ENCODE data around the gene RBM18. TPM values are rescaled to one million over a fixed set of nuclear protein-coding genes. Genes with fewer than 3 reads are reported as not detected.

RBM18 gene
- total RNA-seq, 1 donor from 2014 or later, result 63.8 TPM

GRCh38 chr9:122261469-122261881 lies 3.2 kb downstream of the RBM18 start:
- TF ChIP-seq, protein P1, sequence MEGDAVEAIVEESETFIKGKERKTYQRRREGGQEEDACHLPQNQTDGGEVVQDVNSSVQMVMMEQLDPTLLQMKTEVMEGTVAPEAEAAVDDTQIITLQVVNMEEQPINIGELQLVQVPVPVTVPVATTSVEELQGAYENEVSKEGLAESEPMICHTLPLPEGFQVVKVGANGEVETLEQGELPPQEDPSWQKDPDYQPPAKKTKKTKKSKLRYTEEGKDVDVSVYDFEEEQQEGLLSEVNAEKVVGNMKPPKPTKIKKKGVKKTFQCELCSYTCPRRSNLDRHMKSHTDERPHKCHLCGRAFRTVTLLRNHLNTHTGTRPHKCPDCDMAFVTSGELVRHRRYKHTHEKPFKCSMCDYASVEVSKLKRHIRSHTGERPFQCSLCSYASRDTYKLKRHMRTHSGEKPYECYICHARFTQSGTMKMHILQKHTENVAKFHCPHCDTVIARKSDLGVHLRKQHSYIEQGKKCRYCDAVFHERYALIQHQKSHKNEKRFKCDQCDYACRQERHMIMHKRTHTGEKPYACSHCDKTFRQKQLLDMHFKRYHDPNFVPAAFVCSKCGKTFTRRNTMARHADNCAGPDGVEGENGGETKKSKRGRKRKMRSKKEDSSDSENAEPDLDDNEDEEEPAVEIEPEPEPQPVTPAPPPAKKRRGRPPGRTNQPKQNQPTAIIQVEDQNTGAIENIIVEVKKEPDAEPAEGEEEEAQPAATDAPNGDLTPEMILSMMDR (IDR thresholded peaks at IDR 0.05), result no peak
- H3K27me3 ChIP-seq, result no peaks in the 10 kb centered on the region
- H3K9me3 ChIP-seq, result no peaks in the 10 kb centered on the region
- peak overlapping the region in 1 of 2 donors; percentile 28 for H3K27ac ChIP-seq
- H3K4me3 ChIP-seq, result no peak overlapping the region
- intact Hi-C loops (cut with DNase I), result loop anchor here (5.0 to 10.0 kb wide), 4 partner anchors 167 to 1663 kb away; partner anchors contain the start of genes FBXW2, PDCL and TTLL11
- H3K4me1 ChIP-seq, result peaks cover 5 to 24% of the 10 kb centered on the region in 2 donors
- H3K36me3 ChIP-seq, result peaks cover 12 to 37% of the 10 kb centered on the region in 2 donors
- peak; percentile 32 to 88 for DNase-seq (ENCODE audit: low spot score in 2 of 2)

DNA sequence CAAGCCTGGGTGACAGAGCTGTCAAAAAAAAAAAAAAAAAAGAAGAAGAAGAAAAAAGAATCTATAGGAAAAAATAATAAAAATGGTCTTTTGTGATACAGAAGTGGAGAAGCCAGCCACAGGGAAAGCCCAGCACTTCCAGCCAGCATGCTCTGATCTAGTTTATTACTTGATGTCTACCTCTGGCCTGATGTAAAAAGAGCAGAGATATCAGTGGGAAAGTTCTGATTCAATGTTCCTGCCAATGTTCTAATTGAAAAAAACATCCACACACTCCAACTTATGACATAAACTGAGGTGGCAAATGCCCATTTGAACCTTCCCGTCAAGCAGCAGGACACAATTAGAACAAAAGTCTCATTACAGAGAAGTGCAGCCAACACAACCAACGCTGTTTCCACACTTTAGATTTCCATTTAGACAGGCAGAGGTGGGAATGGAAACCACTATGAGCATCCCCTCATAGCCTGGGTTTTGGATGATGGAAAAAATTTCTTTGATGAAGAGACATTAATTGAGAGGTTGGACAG lies 5.7 kb downstream of the RBM18 start:
- intact Hi-C loops (cut with DNase I), result no loop called here
- TF ChIP-seq, protein P1 (IDR thresholded peaks at IDR 0.05), result no peak
- H3K4me1 ChIP-seq, result peaks cover 0 to 21% of the 10 kb centered on the region in 2 donors
- H3K27ac ChIP-seq, result no peak overlapping the region
- no peak for DNase-seq (ENCODE audit: low spot score in 2 of 2)
- H3K27me3 ChIP-seq, result no peaks in the 10 kb centered on the region
- no peaks in the 10 kb centered on the region for H3K9me3 ChIP-seq
- no peak overlapping the region for H3K4me3 ChIP-seq
- peaks cover 15 to 37% of the 10 kb centered on the region in 2 donors for H3K36me3 ChIP-seq

- peaks cover 23 to 43% of the 10 kb centered on the region in 2 donors for H3K36me3 ChIP-seq
- no peaks in the 10 kb centered on the region for H3K27me3 ChIP-seq
- no peak for DNase-seq (ENCODE audit: low spot score in 2 of 2)
- no peak overlapping the region for H3K4me3 ChIP-seq
- H3K4me1 ChIP-seq, result peaks cover 0 to 1% of the 10 kb centered on the region in 2 donors
- H3K27ac ChIP-seq, result no peak overlapping the region
- intact Hi-C loops (cut with DNase I), result no loop called here
- TF ChIP-seq, protein P1 (IDR thresholded peaks at IDR 0.05), result no peak
- no peaks in the 10 kb centered on the region for H3K9me3 ChIP-seq
These were observed 8.4 kb downstream of the RBM18 start for GRCh38 chr9:122256206-122256605.

GRCh38 chr9:122254761-122255160 lies 9.9 kb downstream of the RBM18 start:
- intact Hi-C loops (cut with DNase I), result no loop called here
- peaks cover 20 to 45% of the 10 kb centered on the region in 2 donors for H3K36me3 ChIP-seq
- no peak for DNase-seq (ENCODE audit: low spot score in 2 of 2)
- no peaks in the 10 kb centered on the region for H3K4me1 ChIP-seq
- H3K9me3 ChIP-seq, result no peaks in the 10 kb centered on the region
- no peak overlapping the region for H3K4me3 ChIP-seq
- no peaks in the 10 kb centered on the region for H3K27me3 ChIP-seq
- TF ChIP-seq, protein P1 (IDR thresholded peaks at IDR 0.05), result no peak
- H3K27ac ChIP-seq, result no peak overlapping the region

DNA sequence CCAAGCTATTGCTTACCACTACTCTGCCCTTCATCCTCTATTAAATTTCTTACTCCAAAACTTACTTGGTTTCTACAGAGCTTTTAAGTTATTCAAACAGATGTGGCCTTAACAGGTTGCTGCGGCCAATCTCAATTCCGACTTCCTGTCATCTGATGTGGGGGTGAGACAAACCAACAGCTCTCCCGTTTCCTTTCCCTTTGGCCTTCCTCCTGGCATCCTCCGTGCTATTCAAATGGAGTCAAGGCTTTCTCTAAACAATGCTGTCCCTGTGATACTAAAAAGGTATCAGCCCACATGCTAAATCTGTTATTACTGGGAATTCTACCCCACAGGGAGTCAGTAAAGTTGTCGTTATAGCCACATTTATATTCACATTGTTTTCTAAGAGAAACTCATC lies 11.8 kb downstream of the RBM18 start:
- Histone ChIP-seq H3K4me3 (no peak overlapping the region), H3K27ac (no peak overlapping the region)
- TF ChIP-seq, protein P1 (IDR thresholded peaks at IDR 0.05), result no peak

More for the DNA sequence above, 11.8 kb downstream of the RBM18 start:
- intact Hi-C loops (cut with DNase I), result no loop called here
- no peak for DNase-seq (ENCODE audit: low spot score in 2 of 2)
- Histone ChIP-seq H3K9me3 (no peaks in the 10 kb centered on the region), H3K36me3 (peaks cover 24 to 50% of the 10 kb centered on the region in 2 donors), H3K4me1 (no peaks in the 10 kb centered on the region), H3K27me3 (no peaks in the 10 kb centered on the region)
